OCI-LY7 (cell line): ENCODE measurements around the gene GSE1.

Source experiments
- EZH2phosphoT487 ChIP-seq: fragments of 200-600 bp; sonication (generic); IDR thresholded peaks from 2 replicates; pipeline ENCODE4 v1.6.1; 2018; ENCODE audit warnings: low read depth, borderline replicate concordance, mild to moderate bottlenecking, mixed run types, antibody characterized with exemption, low read length, moderate library complexity, mixed read lengths
- TF ChIP-seq, protein P1 (sequence below): fragments of 200-600 bp; sonication (generic); conservative IDR thresholded peaks from 2 replicates; pipeline ENCODE4 v1.5.1; 2014; ENCODE audit warnings: mild to moderate bottlenecking, antibody characterized with exemption, low read length, moderate library complexity, mixed read lengths

DNA sequence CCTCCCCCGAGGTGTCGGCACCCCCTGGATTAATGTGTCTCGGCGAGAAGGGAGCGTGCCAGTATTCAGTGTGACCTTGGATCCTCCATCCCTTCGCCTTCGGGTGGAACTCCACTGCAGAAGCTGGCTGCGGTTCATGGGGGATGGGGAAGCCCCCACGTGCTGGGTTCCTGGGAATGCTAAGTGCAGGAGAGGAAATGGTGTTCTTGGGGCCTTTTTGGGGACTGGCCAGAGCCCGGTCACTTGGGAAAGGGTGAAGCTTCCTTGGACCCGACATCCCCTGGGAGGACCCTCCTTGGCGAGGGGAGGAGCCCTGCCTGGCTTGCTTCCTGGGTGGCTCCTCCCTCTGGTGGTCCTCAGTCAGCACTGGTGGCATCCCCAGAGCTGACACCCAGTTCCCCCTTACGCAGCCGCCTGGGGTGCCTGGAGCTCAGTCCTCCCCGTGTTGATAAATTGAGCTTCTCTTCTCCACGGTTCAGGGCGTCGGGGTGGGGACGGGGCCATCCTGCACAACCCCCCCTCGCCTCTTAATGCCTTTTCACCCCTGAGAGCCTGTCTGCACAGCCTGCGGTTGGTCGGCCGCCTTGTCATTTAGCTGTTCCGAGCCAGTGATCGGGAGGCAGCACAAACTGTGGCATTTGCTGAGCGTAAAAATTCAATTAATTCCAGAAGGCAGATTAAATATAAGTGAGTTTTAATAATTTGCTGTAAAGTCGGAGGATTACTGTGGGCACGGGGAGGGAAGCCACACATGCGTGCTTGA lies 30.7 kb upstream of the GSE1 start:
- TF ChIP-seq, protein P1, sequence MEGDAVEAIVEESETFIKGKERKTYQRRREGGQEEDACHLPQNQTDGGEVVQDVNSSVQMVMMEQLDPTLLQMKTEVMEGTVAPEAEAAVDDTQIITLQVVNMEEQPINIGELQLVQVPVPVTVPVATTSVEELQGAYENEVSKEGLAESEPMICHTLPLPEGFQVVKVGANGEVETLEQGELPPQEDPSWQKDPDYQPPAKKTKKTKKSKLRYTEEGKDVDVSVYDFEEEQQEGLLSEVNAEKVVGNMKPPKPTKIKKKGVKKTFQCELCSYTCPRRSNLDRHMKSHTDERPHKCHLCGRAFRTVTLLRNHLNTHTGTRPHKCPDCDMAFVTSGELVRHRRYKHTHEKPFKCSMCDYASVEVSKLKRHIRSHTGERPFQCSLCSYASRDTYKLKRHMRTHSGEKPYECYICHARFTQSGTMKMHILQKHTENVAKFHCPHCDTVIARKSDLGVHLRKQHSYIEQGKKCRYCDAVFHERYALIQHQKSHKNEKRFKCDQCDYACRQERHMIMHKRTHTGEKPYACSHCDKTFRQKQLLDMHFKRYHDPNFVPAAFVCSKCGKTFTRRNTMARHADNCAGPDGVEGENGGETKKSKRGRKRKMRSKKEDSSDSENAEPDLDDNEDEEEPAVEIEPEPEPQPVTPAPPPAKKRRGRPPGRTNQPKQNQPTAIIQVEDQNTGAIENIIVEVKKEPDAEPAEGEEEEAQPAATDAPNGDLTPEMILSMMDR = no peak
- no peak for TF ChIP-seq EZH2phosphoT487
